Measurements from ENCODE around the gene INSL3. TPM values are rescaled to one million over a fixed set of nuclear protein-coding genes. Genes with fewer than 3 reads are reported as not detected.
"Not testable (repeated sequence)": the region's sequence is repeated elsewhere in the genome, so short reads cannot be mapped to it uniquely, and the experiment has no call there.

Gene INSL3
- total RNA-seq, 4 donors from 2014 or later = not detected

DNA sequence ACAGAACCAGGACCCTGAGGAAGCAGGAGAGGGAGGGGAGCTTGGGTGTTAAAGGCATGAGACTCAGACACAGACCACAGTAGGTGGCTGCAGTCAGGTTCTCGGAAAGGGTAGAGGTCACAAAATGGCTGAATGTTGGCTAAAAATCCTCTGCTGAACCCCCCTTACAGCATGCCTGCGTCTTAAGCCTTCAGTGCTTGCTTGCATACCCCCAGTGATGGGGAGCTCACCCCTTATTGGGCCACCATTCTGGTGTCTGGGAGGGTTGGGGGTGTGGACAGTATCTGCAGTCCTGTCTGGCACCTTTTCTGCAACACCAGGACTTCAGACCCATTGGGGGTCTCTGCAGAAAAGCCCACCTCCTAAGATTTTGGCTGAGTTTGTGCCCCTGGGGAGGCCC, 40.5 kb downstream of the INSL3 start:
- no peak for DNase-seq (ENCODE audit: extremely low spot score)
- 82% methylated on average over 2 of the region's 2 CpGs for WGBS
- Histone ChIP-seq H3K4me1 (peaks cover 3 to 19% (median 14%) of the 10 kb centered on the region in 4 donors), H3K27ac (replicated peaks in 1 of 4) (no peak overlapping the region), H3K9me3 (no peaks in the 10 kb centered on the region), H3K27me3 (peaks cover 0 to 92% (median 12%) of the 10 kb centered on the region in 4 donors), H3K4me3 (no peak overlapping the region), H3K36me3 (no peaks in the 10 kb centered on the region)
- intact Hi-C loops (cut with DNase I) = no loop called here
- TF ChIP-seq EP300 (IDR thresholded peaks at IDR 0.05) (no peak), POLR2A (IDR thresholded peaks at IDR 0.05; ENCODE audit: low read depth) (no peak), POLR2AphosphoS5 (IDR thresholded peaks at IDR 0.05) (no peak)
- TF ChIP-seq, protein P1, sequence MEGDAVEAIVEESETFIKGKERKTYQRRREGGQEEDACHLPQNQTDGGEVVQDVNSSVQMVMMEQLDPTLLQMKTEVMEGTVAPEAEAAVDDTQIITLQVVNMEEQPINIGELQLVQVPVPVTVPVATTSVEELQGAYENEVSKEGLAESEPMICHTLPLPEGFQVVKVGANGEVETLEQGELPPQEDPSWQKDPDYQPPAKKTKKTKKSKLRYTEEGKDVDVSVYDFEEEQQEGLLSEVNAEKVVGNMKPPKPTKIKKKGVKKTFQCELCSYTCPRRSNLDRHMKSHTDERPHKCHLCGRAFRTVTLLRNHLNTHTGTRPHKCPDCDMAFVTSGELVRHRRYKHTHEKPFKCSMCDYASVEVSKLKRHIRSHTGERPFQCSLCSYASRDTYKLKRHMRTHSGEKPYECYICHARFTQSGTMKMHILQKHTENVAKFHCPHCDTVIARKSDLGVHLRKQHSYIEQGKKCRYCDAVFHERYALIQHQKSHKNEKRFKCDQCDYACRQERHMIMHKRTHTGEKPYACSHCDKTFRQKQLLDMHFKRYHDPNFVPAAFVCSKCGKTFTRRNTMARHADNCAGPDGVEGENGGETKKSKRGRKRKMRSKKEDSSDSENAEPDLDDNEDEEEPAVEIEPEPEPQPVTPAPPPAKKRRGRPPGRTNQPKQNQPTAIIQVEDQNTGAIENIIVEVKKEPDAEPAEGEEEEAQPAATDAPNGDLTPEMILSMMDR (IDR thresholded peaks at IDR 0.05) = no peak

DNA sequence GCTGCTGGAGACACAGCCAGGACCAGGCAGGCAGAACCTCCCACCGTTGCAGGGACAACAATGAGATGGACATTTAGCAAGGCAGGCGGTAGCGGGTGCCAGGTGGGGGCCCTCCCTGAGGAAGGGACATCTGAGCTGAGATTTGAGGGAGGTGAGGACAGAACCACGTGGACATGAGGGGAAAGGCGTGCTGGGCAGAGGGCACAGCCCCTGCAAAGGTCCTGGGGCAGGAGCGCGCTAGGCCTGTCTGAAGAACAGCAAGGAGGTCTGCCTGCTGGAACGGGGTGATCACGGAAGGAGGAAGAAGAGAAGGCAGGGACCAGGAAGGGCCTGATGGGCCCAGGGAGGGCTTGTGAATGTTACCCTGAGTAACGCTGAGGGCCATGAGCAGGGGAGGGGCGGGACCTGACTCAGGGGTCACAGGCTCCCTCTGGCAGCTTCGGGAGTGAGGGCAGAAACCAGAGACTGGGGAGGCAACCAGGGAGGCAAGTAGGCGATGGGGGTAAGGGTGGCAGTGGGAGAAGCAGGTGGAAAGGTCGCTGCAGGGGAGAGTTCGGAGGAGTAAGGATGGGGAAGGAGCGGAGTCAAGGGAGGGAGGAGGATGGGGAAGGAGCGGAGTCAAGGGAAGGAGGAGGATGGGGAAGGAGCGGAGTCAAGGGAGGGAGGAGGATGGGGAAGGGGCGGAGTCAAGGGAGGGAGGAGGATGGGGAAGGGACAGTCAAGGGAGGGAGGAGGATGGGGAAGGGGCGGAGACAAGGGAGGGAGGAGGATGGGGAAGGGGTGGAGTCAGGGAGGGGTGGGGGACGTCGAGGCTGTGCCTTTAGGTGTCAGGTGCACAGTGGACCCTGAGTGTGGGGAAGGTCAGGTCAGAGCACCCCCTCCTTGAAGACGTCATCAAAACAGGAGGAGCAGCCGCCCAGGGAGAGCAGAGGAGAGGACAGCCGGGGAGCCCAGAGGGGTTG, 42.1 kb downstream of the INSL3 start:
- Histone ChIP-seq H3K4me3 (peak overlapping the region in 2 of 4 donors; percentile 25), H3K36me3 (no peaks in the 10 kb centered on the region), H3K9me3 (no peaks in the 10 kb centered on the region), H3K27ac (replicated peaks in 1 of 4) (no peak overlapping the region), H3K4me1 (peaks cover 3 to 18% (median 14%) of the 10 kb centered on the region in 4 donors), H3K27me3 (peaks cover 0 to 88% (median 12%) of the 10 kb centered on the region in 4 donors)
- peak; percentile 94 for DNase-seq (ENCODE audit: extremely low spot score)
- intact Hi-C loops (cut with DNase I) = no loop called here
- TF ChIP-seq POLR2AphosphoS5 (IDR thresholded peaks at IDR 0.05) = no peak
- no peak for TF ChIP-seq POLR2A (IDR thresholded peaks at IDR 0.05; ENCODE audit: low read depth)
- TF ChIP-seq, protein P1 (IDR thresholded peaks at IDR 0.05) = no peak
- no peak for TF ChIP-seq EP300 (IDR thresholded peaks at IDR 0.05)
- 18% methylated on average over 25 of the region's 25 CpGs for WGBS

GRCh38 chr19:17778251-17778967, 42.9 kb downstream of the INSL3 start:
- no peak for DNase-seq (ENCODE audit: extremely low spot score)
- intact Hi-C loops (cut with DNase I) = no loop called here
- H3K27ac ChIP-seq (replicated peaks in 1 of 4) = no peak overlapping the region
- H3K4me3 ChIP-seq = peak overlapping the region in 2 of 4 donors; percentile 25
- peaks cover 3 to 17% (median 13%) of the 10 kb centered on the region in 4 donors for H3K4me1 ChIP-seq
- no peak for TF ChIP-seq POLR2AphosphoS5 (IDR thresholded peaks at IDR 0.05)
- TF ChIP-seq, protein P1 (IDR thresholded peaks at IDR 0.05) = no peak
- no peak for TF ChIP-seq POLR2A (IDR thresholded peaks at IDR 0.05; ENCODE audit: low read depth)
- no peak for TF ChIP-seq EP300 (IDR thresholded peaks at IDR 0.05)
- H3K27me3 ChIP-seq = peaks cover 0 to 79% (median 12%) of the 10 kb centered on the region in 4 donors
- no peaks in the 10 kb centered on the region for H3K9me3 ChIP-seq
- 9% methylated on average over 16 of the region's 37 CpGs for WGBS
- H3K36me3 ChIP-seq = no peaks in the 10 kb centered on the region

GRCh38 chr19:17777840-17778239, 43.5 kb downstream of the INSL3 start:
- H3K27me3 ChIP-seq = peaks cover 0 to 75% (median 12%) of the 10 kb centered on the region in 4 donors
- not testable (repeated sequence) for H3K4me3 ChIP-seq

More at GRCh38 chr19:17777840-17778239, 43.5 kb downstream of the INSL3 start:
- H3K9me3 ChIP-seq; DNase-seq (ENCODE audit: extremely low spot score); intact Hi-C loops (cut with DNase I); H3K36me3 ChIP-seq; H3K27ac ChIP-seq (replicated peaks in 1 of 4): not testable (repeated sequence)
- WGBS = 75% methylated on average over 10 of the region's 10 CpGs
- peaks cover 3 to 17% (median 13%) of the 10 kb centered on the region in 4 donors for H3K4me1 ChIP-seq
